Stimulated activated CD4-positive, alpha-beta T cell treated with anti-CD3 and anti-CD28 coated beads, Interleukin-1b, Interleukin-23, amount 100 ng/mL, for 24 hours (primary cell): ENCODE results near the gene MITF.

Source experiments
- DNase-seq, 4 experiments: peaks; one replicate each; pipeline ENCODE4 v3.0.0-alpha.2; 2020; ENCODE audit warnings: low read depth in 4 of 4, low spot score in 1 of 4

The MITF gene

DNA sequence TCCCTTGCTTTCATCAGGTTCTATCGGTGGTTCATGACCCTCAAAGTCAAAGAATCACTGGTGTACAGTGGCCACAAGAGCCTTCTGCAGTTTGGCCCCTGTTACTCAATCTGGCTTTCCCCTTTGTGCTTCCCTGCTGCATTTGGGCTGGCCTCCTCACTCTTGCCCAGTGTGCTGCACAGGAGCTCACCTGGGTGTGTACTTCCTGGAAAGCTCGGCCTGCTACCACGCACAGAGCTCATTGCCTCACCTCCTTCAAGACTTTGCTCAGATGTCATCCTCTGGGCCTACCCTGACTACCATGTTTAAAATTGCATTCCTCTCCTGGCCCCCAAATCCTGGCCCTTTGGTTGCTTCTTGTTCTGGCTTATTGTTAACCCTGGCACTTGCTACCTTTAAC lies 90.9 kb downstream of the MITF start:
- no peak for DNase-seq

DNA sequence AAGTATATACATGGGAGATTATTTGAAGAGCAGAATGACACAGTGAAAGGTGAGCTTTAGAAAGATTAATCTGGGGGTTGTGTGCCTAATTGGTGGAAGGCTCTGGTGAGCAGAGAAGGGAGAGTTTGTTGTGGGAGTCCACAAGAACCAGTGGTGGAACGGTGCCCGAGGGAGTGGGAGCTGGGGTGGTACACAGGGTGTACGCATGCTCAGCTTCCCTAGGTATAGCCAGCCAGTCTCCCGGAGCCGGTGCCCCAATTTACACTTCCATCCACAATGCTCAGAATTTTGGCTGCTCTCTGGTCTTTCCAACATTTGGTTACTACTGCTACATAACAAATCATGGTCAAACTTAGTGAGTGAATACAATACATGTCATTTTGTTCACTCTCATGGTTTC lies 92.5 kb downstream of the MITF start:
- DNase-seq, result no peak

DNA sequence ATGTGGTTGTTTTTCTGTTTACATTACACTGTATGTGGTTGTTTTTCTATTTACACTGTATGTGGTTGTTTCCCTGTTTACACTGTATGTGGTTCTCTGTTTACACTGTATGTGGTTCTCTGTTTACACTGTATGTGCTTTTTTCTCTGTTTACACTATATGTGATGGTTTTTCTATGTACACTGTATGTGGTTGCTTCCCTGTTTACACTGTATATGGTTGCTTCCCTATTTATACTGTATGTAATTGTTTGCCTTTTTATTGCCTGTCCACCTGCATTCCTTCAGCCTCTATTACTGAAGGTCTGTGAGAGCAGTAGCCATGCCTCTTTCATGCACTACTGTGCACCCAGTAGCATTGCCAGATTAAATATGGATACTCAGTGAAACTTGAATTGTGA lies 94.3 kb downstream of the MITF start:
- DNase-seq, result no peak

DNA sequence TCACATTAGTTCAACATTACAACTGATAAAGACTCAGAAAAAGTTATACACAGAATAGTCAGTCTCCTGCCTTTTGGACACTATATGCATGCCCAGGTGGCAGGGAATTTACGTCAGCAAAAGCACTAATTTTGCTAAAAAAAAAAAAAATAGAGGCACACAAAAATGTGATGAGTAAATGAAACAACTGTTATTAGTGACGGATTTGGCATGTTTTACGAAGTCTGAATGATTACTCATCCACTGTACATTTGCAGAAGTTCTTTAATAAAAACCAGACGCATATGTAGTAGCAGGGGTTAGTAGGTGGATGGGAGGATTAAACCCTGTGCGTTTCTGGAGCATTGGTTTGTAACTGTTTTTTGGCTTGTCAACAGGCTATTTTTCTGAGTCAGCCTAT lies 99.0 kb downstream of the MITF start:
- no peak for DNase-seq

DNA sequence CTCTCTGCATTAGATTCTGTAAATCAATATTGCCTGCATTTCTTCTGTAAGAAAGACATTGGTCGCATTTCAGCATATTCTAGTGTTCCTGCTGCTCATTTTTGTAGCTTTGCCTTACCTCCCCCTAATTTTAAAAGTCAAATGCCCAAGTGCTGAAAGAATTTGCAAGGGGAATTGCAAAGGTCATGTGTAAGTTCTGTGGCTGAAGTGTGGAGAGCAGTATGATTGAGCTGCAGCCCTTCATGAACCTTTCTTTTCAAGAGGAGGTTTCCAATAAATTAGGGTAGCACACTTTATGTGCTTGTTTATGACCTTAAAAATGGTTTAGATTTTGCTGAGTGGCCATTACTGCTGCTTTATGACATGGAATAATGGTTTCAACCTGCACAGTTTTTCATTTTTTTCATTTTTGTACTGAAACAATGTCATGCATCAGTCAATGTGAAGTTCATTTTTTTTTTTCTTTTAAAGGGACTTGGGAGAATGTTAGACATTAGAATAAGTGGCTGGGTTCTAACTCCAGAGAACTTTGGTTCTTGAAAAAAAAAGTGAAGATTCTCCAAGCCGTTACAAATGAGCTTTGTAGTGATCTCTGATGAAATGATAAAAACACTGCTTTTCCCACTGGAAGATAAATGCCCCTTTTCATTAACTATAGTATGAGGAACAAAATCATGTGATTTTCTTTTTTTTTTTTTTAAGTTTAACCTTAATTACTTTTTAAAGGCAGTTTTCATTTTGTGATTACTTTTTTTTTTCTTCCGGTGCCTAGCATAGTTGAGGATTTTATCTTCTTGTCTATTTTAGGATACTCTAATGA lies 99.6 kb downstream of the MITF start:
- no peak for DNase-seq

DNA sequence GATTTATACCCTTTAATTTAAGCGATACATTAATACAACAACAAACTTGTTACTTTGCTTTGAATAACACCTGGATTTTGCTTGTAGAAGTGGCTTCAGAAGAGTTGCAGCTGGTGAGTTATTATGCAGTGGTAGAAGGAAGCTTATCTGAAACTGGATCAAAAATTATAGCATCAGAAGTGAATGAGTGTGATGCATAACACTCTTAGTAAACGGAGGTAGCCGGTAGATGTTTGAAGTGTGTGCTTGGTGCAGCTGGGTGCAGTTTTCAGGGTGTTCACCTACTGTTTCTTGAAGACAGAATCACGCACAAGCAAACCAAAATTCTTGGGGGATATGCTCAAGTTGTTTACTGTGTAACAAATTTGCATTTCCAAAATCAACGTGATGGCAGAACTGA lies 103.1 kb downstream of the MITF start:
- DNase-seq, result no peak

DNA sequence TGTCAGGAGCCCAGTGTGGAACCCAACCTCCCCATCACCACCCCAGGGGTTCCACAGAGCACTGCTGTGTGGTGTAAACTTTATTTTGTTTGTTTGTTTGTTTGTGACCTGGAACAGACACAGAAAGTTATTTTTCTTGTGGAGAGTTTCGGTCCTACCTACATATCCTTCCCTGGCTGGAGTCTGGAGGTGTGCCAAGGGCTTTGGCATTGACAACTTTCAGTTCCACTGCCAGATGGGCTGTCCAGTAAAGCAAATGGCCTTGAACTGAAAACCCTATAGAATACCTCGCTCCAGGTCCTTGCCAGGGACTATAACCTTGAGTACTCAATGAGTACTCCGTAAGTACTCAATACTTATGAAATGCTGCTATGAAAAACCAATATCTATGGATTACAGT lies 103.5 kb downstream of the MITF start:
- no peak for DNase-seq

DNA sequence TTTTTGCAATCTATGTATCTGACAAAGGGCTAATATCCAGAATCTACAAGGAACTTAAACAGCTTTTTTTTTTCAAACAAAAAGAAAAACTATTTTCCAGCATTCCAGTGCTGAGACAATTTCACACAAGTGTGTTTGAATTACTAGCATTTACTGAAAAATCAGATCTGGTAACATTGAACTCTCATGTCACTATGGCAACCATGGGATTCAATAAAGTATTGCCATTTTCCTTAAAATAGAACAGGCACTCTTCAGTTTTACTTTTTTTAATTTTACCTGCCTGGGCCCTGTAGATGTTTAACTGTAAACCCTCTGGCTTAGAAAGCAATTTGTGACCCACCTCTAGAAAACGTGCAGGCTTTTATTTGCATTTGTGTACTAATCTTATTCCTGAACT lies 105.4 kb downstream of the MITF start:
- DNase-seq, result no peak

DNA sequence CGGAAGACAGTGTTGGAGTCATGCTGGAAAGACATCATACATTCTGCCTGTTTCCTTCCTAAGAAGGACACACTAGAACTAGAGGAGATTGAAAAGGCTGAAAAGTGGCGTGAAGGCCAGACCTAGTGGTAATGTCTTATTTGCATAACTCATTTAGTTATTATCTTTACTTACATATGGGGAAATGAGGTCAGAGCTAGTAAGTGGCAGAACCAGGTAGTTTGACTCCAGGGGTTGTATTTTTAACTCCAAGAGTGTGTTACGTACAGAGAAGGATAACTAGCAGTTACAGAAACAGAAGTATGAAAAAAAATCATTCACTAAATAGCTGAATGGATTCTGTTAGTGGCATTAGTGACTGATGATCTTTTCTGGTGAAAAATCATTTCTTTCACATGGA lies 108.0 kb downstream of the MITF start:
- DNase-seq, result no peak

DNA sequence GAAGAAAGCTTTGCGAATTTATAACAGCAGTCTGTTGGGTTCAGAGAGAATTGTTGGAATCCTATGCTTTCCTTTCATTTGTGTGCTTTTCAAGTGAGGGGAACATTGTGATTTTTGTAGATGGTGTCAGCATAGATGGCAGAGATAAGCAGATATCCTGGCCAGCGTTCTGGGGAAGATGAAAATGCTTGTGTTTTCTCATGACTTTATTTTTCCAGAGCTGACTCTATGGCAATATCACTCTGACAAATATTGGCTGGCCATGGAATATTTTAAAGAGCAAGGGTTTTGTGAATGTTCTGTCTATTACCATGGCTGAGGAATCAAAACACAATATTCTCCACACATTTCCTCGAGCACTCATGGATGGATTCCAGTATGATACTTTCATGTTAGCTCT lies 108.8 kb downstream of the MITF start:
- no peak for DNase-seq

DNA sequence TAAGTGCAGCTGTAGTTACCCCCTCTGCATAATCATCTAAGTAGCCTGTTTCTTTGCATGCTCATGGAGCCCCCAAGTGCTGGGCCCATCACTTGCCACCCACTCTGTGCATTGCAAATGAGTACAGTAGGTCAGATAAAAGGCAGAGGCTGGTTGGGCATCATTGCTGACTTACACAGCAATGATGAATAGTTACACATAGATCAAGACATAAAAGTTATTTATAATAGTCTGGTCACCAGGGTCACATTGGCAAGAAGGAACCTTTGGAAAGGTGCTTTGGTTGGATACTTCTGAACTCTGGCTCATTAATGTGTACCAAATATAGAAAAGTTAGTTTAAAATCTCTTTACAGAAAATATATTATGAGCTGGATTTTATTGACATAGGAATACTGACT lies 111.6 kb downstream of the MITF start:
- no peak for DNase-seq

DNA sequence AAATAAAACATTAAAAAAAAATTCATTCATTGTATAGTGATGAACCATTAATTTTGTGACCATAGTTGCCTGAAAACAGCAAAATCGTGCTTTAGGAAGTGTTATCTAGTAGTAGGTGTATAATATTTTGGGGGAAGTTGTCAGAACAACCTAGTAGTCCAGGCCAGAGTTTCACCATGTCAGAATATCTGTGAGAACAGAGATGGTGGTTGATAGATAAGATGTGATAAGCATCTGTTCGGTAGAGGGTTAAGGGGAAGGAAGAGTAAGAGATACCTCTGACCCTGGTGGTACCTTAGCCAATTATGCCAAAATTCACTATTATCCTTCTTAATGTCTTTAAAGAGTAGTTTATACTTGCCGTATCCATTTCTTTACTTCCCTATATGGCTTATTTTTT lies 113.8 kb downstream of the MITF start:
- no peak for DNase-seq

DNA sequence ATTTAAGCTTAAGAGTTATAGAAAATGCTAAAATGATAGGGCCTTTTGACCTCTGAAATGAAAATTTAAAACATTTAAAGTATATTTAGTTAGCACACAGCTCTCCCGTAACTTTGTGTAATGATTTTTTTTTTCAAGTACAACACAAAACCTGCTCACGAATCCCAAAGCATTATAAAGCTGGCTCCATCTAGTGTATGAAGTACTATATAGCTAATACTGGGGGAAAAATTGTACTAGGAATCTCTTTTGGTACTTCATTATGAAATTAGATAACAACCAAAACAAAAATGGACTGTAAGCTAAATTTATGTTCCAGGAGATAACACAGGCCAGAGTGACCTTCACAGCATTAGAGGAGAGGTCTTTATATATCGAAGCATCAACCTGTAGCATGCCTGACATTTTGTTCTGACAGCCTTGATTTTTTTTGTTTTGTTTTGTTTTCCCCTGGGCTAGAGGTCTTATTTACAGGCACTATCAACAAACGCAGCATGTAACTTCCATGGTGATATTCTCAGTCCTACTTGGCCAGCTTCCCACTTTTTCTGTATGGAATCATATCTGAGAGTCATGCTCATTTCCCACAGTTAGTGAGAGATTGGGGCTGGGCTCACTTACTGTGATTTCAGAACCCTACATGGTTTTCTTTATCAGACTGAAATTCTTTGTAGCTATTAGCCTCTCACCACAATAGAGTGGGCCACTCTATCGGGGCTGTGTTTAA lies 116.3 kb downstream of the MITF start:
- DNase-seq, result no peak

DNA sequence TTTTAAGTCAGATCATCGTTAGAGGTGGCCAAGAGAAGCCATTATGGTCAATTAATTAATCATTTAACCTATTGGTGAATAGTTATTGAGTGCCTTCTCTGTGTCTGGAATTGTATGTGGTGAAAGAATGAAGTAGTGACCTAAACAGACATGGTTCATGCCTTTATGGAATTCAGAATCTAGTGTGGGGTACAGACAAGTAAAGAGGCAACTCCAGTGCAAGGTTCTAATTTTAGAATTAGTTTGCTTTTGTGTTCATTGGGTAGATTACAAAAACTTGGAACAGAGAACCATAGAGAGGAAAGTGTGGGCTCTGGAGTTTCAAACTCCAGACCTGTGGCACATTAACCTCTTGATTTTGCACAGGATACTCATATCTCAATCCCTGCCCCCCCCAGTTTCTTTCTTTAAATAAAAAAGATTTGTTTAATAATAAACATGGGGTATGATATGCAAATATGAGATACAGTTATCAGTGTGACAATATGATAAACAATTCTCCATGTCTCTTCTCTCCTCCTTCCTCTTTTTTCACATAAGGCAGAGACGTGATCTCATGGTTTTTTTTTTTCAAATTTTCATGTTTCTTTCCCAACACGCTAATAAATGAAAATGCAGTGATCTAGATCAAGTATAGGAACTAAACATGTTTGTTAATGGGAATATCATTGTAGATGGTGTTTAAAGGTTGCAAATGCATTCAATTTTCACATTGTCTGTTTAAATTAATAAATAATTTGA lies 117.9 kb downstream of the MITF start:
- DNase-seq, result no peak

DNA sequence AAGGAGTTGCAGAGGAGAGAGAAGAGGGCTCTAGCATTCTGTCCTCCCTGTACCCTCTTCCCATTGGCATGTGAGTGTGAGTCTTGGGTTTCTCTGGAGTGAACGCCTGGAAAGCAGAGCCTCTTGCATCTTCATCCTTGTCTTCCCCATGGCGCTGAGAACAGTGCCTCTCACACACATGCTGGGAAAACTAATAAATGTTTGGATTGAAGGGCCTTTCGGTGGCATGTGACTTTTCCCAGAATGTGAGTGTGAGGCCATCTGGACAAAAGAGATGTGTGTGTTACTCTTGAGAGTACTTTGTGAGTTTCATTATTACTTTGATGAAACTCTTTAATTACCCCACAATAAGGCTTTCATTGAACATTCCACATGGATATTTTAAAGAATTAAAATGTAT lies 122.3 kb downstream of the MITF start:
- no peak for DNase-seq

DNA sequence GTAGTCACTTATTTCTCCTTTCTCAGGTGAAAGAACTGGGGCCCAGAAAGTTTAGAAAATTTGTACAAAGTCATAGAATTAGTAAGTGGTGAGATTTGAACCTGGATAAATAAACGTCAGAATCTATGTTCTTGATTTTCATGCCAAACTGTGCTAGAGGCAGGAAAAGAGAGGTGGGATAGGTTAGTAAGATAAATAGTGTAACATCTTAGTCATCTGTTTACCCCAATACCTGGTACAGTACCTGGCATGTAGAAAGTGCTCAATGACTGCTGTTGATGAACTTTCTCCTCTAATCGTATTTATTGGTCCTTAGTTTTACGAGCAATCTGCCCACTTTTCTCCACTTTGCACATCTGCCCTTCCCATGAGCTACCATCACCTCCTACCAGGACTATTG lies 124.9 kb downstream of the MITF start:
- DNase-seq, result no peak

DNA sequence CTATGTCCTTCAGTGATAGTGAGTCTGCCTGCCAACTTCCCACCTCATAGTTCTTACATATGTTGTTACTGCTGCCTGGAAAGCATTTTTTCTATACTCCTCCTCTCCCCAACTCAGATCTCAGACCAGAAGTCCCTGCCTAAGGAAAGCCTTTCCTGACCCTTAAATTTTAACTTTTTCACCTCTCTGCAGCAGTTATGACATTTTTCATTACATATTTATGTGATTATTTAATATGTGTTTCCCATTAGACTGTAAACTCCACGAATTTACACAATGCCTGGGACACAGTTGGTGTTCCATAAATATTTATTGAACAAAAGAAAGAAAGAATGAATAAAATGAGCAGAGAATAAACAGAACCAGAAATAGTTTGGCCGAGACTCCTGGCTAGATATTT lies 125.5 kb downstream of the MITF start:
- no peak for DNase-seq

DNA sequence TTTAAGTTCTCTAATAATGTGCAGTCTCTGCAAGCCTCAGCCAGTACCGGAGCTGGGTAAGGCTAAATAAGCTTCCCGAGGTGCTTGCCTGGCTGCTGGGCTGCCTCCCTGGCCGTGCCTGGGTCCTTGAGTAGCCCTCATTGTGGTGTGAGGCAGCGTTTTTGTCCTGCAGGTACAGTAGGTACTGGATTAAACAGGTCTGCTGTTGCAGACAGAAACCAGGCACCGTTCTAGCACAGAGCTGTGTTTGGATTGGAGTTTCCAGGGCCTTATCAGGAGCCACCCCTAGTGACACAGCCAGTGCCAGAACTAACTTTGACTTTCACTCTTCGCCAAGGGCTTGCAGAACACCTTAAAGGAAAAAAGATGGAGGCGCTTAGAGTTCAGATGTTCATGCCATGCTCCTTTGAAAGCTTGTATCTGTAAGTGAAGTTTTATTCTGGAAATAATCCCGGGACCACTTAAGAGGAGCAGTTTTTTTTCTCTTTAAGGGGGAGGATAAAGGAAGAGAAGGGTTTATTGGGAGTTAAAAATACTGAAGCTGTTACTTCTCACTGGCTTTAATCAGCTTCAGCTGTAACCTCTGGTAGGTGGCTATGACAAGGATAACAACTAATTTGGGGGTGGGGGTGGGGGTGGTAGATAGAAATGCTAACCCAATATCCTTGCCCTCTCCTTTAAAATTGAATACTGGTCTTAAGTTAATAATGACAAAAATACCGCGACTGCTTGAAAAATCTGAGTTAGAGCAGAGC lies 126.8 kb downstream of the MITF start:
- no peak for DNase-seq

DNA sequence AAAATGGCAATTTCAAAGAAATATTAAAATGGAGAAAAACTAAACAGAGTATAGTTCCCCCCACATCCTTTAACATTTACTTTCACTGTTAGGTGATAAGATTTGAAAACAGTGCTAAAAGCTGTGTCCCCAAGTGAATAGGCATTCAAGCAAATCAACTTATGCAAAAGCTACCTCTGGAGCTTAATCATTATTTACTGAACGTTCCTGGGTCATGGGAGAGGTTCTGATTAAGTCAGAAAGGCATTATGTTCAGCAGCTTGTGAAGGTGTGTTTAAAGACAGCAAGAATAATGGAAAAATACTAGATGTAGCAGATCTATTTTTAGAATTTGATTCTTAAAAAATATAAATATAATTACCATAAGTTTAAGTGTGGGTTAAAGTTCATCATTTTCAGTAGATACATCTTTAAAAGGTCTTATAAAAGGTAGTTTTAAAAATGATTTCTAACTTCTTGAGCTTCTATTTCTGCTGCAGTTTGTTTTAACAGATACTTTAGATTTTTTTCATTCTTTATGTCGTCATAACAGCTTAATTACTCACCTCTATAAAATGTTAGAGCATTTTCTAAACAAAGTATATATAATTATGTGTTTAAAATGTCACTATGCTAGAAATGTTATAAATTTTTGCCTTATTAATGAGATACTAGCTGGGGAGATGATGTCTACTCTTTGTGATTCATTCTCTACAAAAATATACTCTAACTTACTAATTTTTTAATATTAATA lies 127.9 kb downstream of the MITF start:
- no peak for DNase-seq

DNA sequence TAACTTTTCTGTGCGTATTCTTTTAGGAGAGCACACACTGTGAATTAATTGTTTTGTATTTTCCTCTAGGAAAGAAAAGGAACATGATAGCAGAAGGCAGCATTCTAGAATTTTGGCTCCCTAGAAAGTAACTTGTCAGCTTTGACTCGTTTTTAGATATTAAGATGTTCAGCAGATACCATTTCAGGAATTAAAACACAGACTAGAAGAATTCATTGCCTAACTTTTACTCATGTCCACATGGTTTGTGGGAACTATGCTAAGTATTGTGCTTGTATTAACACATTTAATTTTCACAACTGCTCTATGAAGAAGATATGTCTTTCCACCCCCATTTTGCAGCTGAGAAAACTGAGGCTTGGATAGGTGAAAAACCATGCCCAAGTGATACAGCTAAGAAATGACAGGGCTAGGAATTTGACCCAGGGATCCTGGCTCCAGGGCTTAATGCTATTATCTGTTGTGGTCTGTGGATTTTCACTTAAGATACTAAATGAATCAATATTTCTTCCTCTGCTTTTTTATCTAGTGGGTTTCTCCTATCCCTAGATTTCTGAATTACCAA lies 128.8 kb downstream of the MITF start:
- DNase-seq, result no peak
